ENCODE measurements around the gene HAAO.
"Not testable (repeated sequence)": the region's sequence is repeated elsewhere in the genome, so short reads cannot be mapped to it uniquely, and the experiment has no call there.

The HAAO gene

DNA sequence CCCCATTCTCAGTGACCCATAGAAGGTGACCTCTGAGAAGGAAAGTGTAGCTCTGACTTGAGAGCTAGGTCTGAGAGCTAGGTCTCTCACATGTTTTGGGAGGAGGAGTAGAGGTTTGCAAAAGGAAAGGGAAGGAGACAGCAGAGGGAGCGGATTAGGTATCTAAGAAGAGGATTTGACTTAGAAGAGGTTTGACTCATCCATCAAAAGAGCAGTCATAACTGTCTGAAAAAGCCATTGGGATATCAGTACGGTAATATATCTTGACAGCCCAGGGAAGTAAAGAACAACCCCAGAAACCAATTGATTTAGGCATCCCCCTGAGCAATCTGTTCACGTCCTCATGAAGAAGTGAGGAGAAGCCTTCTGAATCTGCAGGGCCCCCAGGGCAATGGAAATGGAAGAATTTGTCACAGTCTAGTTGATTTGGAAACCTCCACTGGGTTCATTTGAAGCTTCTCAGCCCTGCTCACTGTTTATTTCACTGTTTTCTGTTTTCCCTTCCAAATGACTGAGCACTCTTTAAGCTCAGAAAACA, 47.8 kb downstream of the HAAO start:
- no peak for DNase-seq (ENCODE audit: low read depth)

DNA sequence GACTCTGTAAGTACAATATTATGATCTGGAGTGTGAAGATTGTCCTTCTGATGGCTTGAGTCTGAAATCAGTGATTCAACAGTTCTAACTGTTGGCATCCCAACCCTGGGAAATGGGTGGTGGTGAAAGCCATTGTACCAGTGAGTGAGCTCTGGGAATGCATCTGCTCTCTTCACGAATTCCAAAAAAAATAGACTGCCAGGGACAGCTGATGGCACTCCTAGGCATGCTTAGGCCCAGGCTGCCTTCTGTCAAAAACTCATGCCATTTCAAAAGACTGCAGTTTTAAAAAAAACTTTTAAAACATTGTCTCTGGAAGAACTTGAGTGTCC, 48.8 kb downstream of the HAAO start:
- DNase-seq (ENCODE audit: low read depth), result no peak

DNA sequence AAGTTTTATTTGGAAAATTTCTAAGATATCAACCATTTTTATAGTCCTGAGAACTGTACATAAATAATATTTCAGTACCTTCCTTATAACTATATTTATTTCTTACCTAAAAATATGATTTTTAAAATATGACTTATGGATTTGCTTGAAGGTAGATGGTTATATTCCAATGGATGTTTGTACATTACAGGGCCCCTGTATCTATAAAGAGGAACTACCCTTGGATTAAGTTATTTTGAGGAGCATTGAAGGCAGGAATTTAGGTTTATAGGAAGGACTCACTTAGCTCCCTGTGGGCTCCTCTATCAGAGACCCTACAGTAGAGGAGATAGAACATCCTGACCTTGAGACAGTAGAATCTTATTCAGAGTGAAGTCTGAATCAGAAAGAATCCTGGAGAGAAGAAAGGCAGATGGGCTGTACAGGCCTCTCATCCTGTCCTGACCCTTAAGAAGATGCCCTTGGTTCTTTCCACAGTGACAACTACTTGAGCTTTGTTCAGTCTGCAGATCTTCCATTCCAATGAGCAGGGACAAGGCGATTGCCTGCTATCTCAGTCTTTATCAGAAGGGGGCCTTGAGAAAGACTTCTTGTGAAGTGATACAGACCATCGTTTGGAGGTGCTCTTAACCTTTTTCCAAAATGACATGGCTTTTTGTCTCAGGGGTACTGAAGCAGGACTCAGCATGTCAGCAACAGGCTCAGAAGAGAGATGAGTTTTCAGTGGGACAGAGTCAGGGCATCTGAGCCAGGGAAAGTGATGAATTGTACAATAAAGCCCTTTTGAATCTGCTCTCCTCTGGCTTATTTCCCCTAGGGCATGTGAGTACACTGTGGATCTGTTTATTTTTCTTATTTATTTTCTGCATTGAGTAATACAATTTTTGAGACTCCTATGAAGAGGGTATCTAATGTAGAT, 49.4 kb downstream of the HAAO start:
- DNase-seq (ENCODE audit: low read depth), result no peak

DNA sequence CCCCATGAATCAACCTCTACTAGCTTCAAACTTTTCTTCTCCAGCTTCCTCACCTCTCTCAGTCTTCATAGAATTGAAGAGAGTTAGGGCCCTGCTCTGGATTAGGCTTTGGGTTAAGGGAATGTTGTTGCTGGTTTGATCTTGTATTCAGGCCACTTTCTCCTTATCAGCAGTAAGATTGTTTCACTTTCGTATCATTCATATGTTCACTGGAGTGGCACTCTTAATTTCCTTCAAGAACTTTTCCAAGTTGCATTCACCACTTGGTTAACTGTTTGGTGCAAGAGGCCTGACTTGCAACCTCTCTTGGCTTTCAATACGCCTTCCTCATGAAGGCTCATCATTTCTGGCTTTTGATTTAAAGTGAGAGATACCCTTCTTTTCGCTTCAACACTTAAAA, 51.2 kb downstream of the HAAO start:
- no peak for DNase-seq (ENCODE audit: low read depth)

DNA sequence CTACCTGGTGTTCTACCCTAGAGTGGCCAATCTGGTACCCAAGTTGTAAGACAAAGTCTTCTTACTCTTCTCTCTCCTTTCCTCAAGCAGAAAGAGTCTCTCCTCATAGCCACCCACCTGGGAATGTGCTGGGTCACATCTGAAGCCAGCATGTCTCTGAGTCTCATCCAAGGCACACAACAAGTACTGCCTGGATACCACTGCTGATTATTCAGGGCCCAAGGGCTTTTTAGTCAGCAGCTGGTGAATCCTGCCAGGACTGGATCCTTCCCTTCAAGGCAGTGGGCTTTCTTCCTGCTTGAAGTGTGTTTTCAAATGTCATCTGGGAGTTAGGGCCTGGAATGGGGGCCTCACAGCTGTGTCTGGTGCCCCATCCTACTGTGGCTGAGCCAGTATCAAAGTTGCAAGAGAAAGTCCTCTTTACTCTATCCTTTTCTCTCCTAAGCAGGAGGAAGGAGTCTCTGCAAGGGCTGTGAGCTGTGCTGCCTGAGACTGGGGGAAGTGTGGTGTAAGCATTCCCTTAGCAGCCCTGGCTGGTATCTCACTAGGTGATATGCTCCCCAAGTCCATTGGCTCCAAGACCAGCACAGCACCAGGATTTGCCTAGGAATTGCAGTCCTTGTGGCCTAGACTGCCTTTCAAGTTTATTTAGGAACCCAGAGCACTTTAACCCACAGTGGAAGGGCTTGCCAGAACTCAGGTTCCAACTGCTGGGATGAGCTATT, 55.6 kb downstream of the HAAO start:
- no peak for DNase-seq (ENCODE audit: low read depth)

DNA sequence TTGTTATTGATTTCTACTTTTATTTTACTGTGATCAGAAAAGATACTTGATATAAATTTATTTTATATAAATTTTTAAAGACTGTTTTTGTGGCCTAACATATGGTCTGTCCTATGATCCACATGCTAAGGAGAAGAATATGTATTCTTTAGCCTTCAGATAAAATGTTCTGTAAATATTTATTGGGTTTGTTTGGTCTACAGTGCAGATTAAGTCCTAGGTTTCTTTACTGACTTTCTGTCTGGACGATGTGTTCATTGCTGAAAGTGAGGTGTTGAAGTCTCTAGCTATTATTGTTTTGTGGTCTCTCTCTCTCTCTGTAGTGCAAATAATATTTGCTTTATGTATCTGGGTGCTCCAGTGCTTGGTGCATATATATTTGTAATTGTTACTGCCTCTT, 58.5 kb downstream of the HAAO start:
- no peak for DNase-seq (ENCODE audit: low read depth)

DNA sequence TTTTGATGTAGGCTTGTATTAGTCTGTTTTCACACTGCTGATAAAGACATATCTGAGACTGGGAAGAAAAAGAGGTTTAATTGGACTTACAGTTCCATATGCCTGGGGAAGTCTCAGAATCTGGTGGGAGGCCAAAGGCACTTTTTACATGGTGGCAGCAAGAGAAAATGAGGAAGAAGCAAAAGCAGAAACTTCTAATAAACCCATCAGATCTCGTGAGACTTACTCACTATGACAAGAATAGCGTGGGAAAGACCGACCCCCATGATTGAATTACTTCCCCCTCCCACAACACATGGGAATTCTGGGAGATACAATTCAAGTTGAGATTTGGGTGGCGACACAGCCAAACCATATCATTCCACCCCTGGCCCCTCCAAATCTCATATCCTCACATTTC, 61.1 kb downstream of the HAAO start:
- not testable (repeated sequence) for DNase-seq (ENCODE audit: low read depth)

DNA sequence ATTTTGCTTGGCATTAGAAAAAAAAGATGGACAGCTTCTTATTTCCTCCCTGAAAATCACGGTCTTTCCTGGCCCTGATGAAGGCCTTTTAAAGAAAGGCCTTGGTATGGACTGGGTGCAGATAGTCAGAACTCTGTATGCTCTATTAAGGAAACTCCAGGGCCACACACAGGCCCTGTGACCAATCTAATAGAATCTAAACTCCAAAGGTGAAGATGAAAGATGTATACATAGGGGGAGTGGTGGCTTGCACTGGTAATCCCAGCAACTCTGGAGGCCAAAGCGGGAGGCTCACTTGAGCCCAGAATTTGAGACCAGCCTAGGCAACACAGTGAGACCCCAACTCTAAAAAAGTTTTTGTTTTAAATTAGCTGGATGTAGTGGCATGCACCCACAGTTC, 65.7 kb downstream of the HAAO start:
- no peak for DNase-seq (ENCODE audit: low read depth)

DNA sequence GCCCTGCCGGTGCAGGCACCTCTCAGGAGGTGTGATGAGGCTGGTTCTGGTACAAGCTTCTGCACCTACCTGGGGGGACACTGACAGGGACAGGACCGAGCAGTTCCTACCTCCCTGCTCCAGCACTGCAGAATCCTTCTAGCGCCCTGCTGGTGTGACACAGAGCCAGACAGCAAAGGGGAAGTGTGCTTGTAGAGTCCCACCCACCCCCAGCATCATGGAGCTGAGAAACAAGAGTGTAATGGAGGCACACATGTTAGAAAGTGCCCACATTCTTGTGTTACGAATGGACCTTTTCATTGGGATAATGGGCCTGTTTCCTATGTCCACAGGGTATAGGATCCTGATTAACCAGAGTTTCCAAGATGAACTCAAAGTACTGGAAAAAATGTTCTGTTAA, 66.7 kb downstream of the HAAO start:
- no peak for DNase-seq (ENCODE audit: low read depth)

DNA sequence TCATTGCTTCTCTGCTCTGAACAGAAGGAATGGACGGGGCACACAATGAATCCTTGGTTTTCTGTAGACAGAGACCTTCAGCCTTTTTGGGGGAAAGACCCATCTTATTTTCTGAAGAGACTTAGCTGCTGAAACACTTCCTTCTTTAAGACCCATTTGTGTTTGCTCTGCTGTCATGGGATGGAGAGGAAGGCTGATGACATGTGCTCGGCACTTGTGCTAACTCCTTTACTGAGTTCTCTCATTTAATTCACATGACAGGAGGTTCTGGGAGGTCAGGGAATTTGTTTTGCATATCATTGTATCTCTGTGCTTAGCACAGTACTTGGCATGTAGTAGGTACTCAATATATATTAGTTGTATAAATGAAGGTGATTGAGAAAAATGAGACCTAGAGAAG, 67.5 kb downstream of the HAAO start:
- DNase-seq (ENCODE audit: low read depth), result no peak

DNA sequence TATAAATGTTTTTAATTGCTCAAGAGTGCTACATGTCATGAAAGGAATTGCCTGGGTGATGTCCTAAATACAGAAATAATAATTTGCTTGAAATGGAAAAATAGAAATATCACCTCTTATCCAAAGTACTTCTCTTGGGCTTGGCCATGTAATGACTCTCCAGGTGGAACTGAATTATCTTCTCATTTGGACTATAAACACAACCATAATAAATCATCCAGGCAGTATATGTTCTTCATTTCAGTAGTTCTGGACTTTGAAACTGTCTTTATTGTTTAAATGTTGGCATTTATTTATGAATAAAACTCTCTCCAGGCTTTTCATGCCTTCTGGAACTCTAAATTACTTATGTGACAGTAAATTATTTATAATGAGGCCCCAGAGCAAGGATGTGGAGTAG, 68.9 kb downstream of the HAAO start:
- DNase-seq (ENCODE audit: low read depth), result no peak

DNA sequence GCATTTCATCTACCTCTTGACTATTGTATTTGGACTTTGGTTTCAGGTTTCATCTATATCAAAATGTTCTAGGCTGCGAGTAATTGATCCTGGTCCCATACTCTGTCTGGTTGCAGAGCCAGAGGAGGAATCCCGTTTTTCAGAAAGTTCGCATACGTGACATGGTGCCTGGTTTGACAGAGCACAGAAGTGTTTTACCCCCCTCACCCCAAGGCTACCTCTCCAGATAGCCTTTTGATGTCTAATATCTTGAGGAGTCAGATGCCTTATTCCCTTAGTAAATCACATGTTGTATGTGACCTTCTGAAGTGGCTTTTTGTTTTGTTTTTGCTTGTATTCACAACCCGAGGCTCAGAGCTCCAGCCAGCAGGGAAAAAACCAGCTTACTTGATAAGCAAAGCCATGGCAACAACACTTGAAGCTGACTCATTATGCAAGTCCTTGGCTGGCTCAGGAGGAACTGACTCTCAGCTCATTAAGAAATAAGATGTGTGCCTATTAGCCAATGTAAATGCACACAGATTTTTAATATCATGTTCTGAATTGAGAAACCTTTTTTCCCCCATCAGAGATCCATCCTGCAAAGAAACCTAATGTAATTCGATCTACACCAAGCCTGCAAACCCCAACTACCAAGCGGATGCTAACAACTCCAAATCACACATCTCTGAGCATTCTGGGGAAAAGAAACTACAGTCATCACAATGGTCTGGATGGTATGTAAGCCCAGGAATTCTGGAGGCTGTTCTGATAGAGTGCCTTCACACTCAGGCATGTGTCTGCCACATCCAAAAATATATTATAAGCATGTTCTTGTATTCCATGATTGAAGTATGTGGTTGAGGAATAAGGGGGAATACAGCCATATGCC, 69.8 kb downstream of the HAAO start:
- no peak for DNase-seq (ENCODE audit: low read depth)

DNA sequence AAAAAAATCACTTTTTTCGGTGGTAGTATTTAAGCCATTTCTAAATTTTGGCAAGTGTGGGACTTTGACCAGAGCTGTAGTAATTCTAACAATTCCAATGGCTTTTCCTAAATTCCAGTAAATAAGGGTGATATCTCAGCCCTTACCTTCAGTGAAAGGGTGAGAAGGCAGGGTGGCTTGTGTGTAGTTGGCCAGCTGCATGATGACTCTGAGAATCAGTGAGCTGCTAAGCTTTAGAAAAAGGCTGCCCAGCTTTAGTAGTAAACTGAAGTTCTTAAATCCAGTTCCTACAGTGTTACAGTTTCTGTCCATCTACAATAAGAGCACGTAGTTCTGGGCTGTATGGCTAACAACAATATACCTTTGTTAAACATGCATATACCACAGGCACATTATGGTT, 70.5 kb downstream of the HAAO start:
- DNase-seq (ENCODE audit: low read depth), result no peak
